Measurements from ENCODE around the gene THG1L.

DNA sequence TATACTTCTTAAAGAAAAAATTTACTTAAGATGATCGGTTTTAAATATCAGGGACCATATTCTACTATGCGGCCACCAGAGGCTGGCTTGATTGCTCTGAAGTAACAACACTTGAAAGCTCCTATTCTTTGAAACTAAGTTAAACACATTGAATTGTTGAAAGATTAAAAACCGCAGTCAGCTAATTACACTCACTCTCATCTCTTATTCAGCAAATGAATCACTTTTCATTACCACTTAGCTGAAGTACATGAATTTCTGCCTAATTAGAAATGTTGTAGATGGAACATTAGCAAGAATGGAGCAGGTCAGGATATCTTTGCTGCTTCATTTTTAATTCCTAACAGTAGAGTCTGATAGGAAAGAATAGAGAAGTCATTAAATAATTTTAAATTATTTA lies 54.6 kb downstream of the THG1L start:
- TF ChIP-seq CTCF (IDR thresholded peaks at IDR 0.05) (no peak), POLR2A (IDR thresholded peaks at IDR 0.05) (no peak)
